Ovary (tissue), 3 donors: Measurements from ENCODE around the gene TAF4.

Experiments used
- EP300 ChIP-seq: sonication (generic); formaldehyde crosslinking; IDR thresholded peaks from one replicate; pipeline ENCODE4 v1.6.1; 2017; ENCODE audit warnings: antibody characterized with exemption
- POLR2A ChIP-seq: fragments of 450-650 bp; IDR thresholded peaks from one replicate; pipeline ENCODE4 v1.6.1; 2017; ENCODE audit warnings: antibody characterized with exemption, mild to moderate bottlenecking, moderate library complexity
- TF ChIP-seq, protein P1 (sequence below), 3 donors: fragments of 450-650 bp in 2 of 3; fragments of 200-600 bp in 1 of 3; IDR thresholded peaks; one replicate each; pipeline versions ENCODE4 v1.5.1 to v1.8.0; 2016 to 2022; ENCODE audit warnings: antibody characterized with exemption in 3 of 3, mild to moderate bottlenecking in 1 of 3
- donor health status: DM: no; HTN: no; CAD: no.

DNA sequence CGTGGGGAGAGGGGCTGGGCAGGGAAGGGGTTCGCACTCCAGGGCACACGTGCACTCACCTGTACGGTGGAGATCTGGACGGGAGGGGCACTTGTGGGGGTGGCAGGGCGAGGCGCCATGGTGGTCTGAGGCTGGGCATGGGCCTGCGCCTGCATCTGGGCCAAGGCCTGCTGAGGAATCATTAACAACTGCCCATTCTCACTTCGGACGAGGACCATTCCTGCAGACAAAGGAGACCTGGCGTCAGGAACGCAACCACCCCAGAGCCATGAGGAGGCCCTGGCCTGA, 51.2 kb downstream of the TAF4 start:
- TF ChIP-seq, protein P1, sequence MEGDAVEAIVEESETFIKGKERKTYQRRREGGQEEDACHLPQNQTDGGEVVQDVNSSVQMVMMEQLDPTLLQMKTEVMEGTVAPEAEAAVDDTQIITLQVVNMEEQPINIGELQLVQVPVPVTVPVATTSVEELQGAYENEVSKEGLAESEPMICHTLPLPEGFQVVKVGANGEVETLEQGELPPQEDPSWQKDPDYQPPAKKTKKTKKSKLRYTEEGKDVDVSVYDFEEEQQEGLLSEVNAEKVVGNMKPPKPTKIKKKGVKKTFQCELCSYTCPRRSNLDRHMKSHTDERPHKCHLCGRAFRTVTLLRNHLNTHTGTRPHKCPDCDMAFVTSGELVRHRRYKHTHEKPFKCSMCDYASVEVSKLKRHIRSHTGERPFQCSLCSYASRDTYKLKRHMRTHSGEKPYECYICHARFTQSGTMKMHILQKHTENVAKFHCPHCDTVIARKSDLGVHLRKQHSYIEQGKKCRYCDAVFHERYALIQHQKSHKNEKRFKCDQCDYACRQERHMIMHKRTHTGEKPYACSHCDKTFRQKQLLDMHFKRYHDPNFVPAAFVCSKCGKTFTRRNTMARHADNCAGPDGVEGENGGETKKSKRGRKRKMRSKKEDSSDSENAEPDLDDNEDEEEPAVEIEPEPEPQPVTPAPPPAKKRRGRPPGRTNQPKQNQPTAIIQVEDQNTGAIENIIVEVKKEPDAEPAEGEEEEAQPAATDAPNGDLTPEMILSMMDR (IDR thresholded peaks at IDR 0.05), result no peak
- TF ChIP-seq EP300, result no peak
- no peak for TF ChIP-seq POLR2A
